Forelimb muscle (tissue), 1 donor: ENCODE data around the gene PNISR. TPM values are rescaled to one million over a fixed set of nuclear protein-coding genes. Genes with fewer than 3 reads are reported as not detected.
"Not testable (repeated sequence)": the region's sequence is repeated elsewhere in the genome, so short reads cannot be mapped to it uniquely, and the experiment has no call there.

Source experiments
- DNase-seq: peaks from one replicate; pipeline ENCODE4 v3.0.0-alpha.2; 2013; ENCODE audit warnings: low read depth
- polyA plus RNA-seq: library from polyadenylated mRNA; unstranded; fragments of 120-200 nt; gene quantifications from one replicate; pipeline ENCODE4 v1.2.1, GENCODE V29; 2013; ENCODE audit not compliant: insufficient read length

Gene PNISR
- 153 TPM for polyA plus RNA-seq

GRCh38 chr6:99424761-99425646 lies at the start of gene PNISR:
TSS of gene PNISR (minus strand) at chr6:99425308. CDS start at chr6:99414659, 10,649 bp downstream.
- DNase-seq: peak; percentile 99

- no peak for DNase-seq
Measured at GRCh38 chr6:99473730-99474129, 48.6 kb upstream of the PNISR start.

- DNase-seq: no peak
Measured at GRCh38 chr6:99471638-99472037, 46.5 kb upstream of the PNISR start.

- DNase-seq: peak; percentile 1
Measured at GRCh38 chr6:99467509-99468106, 42.5 kb upstream of the PNISR start.

- DNase-seq: not testable (repeated sequence)
Measured at GRCh38 chr6:99459133-99459532, 34.0 kb upstream of the PNISR start.

GRCh38 chr6:99458319-99458718 lies 33.2 kb upstream of the PNISR start:
- DNase-seq: no peak

GRCh38 chr6:99446076-99446475 lies 21.0 kb upstream of the PNISR start:
- no peak for DNase-seq

GRCh38 chr6:99434702-99435530 lies 9.8 kb upstream of the PNISR start:
- DNase-seq: no peak

- DNase-seq: no peak
Measured at GRCh38 chr6:99432877-99433276, 7.8 kb upstream of the PNISR start.

GRCh38 chr6:99431901-99432300 lies 6.8 kb upstream of the PNISR start:
- DNase-seq: no peak

GRCh38 chr6:99427988-99428387 lies 2.9 kb upstream of the PNISR start:
- DNase-seq: no peak

GRCh38 chr6:99426451-99426757 lies 1.3 kb upstream of the PNISR start:
- DNase-seq: no peak

GRCh38 chr6:99425647-99426450 lies 741 bp upstream of the PNISR start:
- DNase-seq: peak; percentile 85

GRCh38 chr6:99424022-99424421 lies 1.1 kb downstream of the PNISR start:
- no peak for DNase-seq

GRCh38 chr6:99422912-99423311 lies 2.2 kb downstream of the PNISR start:
- DNase-seq: no peak

- DNase-seq: no peak
Measured at GRCh38 chr6:99416892-99417767, 8.0 kb downstream of the PNISR start.

- no peak for DNase-seq
Measured at GRCh38 chr6:99416226-99416625, 8.9 kb downstream of the PNISR start.

GRCh38 chr6:99415446-99415845 lies 9.7 kb downstream of the PNISR start:
- no peak for DNase-seq

GRCh38 chr6:99412065-99412464 lies 13.0 kb downstream of the PNISR start:
- no peak for DNase-seq

GRCh38 chr6:99409672-99410071 lies 15.4 kb downstream of the PNISR start:
- no peak for DNase-seq

- no peak for DNase-seq
Measured at GRCh38 chr6:99407076-99407475, 18.0 kb downstream of the PNISR start.
